Activated T-helper 17 cell treated with anti-CD3 and anti-CD28 coated beads, Interleukin-2, amount 50 U/mL, for 72 hours (primary cell): Measurements from ENCODE around the gene IST1. TPM values are rescaled to one million over a fixed set of nuclear protein-coding genes. Genes with fewer than 3 reads are reported as not detected.
"Not testable (repeated sequence)": the region's sequence is repeated elsewhere in the genome, so short reads cannot be mapped to it uniquely, and the experiment has no call there.

Experiments used
- ATAC-seq: fragments of 150-1000 bp; cut with Tn5 transposase; replicated peaks from 2 replicates; pipeline ENCODE4 v1.10.0; 2021; ENCODE audit warnings: mild to moderate bottlenecking, moderate library complexity
- H3K27ac Mint-ChIP-seq: one replicate; pipeline ENCODE4 v1.8.0; 2022; ENCODE audit warnings: mixed read lengths
- H3K27me3 Mint-ChIP-seq: one replicate; pipeline ENCODE4 v1.8.0; 2022; ENCODE audit warnings: mixed read lengths
- H3K36me3 Mint-ChIP-seq: one replicate; pipeline ENCODE4 v1.8.0; 2022; ENCODE audit warnings: low read depth, mild to moderate bottlenecking, mixed read lengths
- H3K4me1 Mint-ChIP-seq: one replicate; pipeline ENCODE4 v1.8.0; 2022; ENCODE audit warnings: mixed read lengths
- H3K4me3 Mint-ChIP-seq: one replicate; pipeline ENCODE4 v1.8.0; 2022; ENCODE audit warnings: mild to moderate bottlenecking, mixed read lengths
- H3K9me3 Mint-ChIP-seq: one replicate; pipeline ENCODE4 v1.8.0; 2022; ENCODE audit warnings: mixed read lengths
- total RNA-seq, 2 donors: library from RNA; stranded (reverse); gene quantifications; one replicate each; pipeline ENCODE4 v1.2.3, GENCODE V29; 2022

Gene IST1
- total RNA-seq, 2 donors from 2014 or later = 159 to 217 TPM

GRCh38 chr16:71894229-71894920, 956 bp upstream of the IST1 start:
- Mint-ChIP-seq H3K27me3 (no peaks in the 10 kb centered on the region), H3K36me3 (peaks cover 44% of the 10 kb centered on the region), H3K9me3 (no peaks in the 10 kb centered on the region), H3K4me1 (peaks cover 4% of the 10 kb centered on the region), H3K4me3 (peak overlapping the region; percentile 92), H3K27ac (peak overlapping the region; percentile 96)
- peak; percentile 9 for ATAC-seq

GRCh38 chr16:71895679-71896365, 491 bp downstream of the IST1 start:
- H3K27ac Mint-ChIP-seq = peak overlapping the region; percentile 96
- H3K27me3 Mint-ChIP-seq = no peaks in the 10 kb centered on the region
- peak; percentile 32 for ATAC-seq
- no peaks in the 10 kb centered on the region for H3K9me3 Mint-ChIP-seq
- H3K4me3 Mint-ChIP-seq = peak overlapping the region; percentile 92
- H3K36me3 Mint-ChIP-seq = peaks cover 51% of the 10 kb centered on the region
- peaks cover 10% of the 10 kb centered on the region for H3K4me1 Mint-ChIP-seq

GRCh38 chr16:71896764-71897368, 1.5 kb downstream of the IST1 start:
- H3K4me1 Mint-ChIP-seq = peaks cover 16% of the 10 kb centered on the region
- no peaks in the 10 kb centered on the region for H3K9me3 Mint-ChIP-seq
- ATAC-seq = no peak
- no peaks in the 10 kb centered on the region for H3K27me3 Mint-ChIP-seq
- H3K27ac Mint-ChIP-seq = peak overlapping the region; percentile 96
- H3K36me3 Mint-ChIP-seq = peaks cover 58% of the 10 kb centered on the region
- H3K4me3 Mint-ChIP-seq = peak overlapping the region; percentile 92

GRCh38 chr16:71899171-71899570, 3.8 kb downstream of the IST1 start:
- Mint-ChIP-seq H3K36me3 (peaks cover 77% of the 10 kb centered on the region), H3K27me3 (no peaks in the 10 kb centered on the region), H3K9me3 (no peaks in the 10 kb centered on the region), H3K4me1 (peaks cover 31% of the 10 kb centered on the region), H3K27ac (no peak overlapping the region), H3K4me3 (peak overlapping the region; percentile 92)
- no peak for ATAC-seq

- H3K4me1 Mint-ChIP-seq = peaks cover 33% of the 10 kb centered on the region
These were observed 7.5 kb downstream of the IST1 start for GRCh38 chr16:71902656-71903365.

GRCh38 chr16:71903608-71904007, 8.3 kb downstream of the IST1 start:
- peaks cover 36% of the 10 kb centered on the region for H3K4me1 Mint-ChIP-seq

More at GRCh38 chr16:71902656-71903365, 7.5 kb downstream of the IST1 start:
- no peak overlapping the region for H3K27ac Mint-ChIP-seq
- no peak for ATAC-seq
- no peaks in the 10 kb centered on the region for H3K27me3 Mint-ChIP-seq
- no peaks in the 10 kb centered on the region for H3K9me3 Mint-ChIP-seq
- peaks cover 74% of the 10 kb centered on the region for H3K36me3 Mint-ChIP-seq
- H3K4me3 Mint-ChIP-seq = peak overlapping the region; percentile 32

DNA sequence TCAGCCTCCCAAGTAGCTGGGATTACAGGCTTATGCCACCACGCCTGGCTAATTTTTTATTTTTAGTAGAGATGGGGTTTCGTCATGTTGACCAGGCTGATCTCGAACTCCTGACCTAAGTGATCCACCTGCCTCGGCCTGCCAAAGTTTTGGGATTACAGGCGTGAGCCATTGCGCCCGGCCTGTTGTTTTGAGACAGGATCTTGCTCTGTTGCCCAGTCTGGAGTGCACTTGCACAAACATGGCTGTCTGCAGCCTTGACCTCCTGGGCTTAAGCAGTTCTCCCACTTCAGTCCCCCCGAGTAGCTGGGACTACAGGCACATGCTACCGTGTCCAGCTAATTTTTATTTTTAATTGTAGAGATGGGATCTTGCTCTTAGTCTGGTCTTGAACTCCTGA, 8.9 kb downstream of the IST1 start:
- no peak for ATAC-seq
- Mint-ChIP-seq H3K27me3 (no peaks in the 10 kb centered on the region), H3K4me1 (peaks cover 41% of the 10 kb centered on the region), H3K36me3 (peaks cover 75% of the 10 kb centered on the region), H3K27ac (no peak overlapping the region), H3K4me3 (peak overlapping the region; percentile 12), H3K9me3 (no peaks in the 10 kb centered on the region)

More at GRCh38 chr16:71903608-71904007, 8.3 kb downstream of the IST1 start:
- ATAC-seq = no peak
- H3K27ac Mint-ChIP-seq = no peak overlapping the region
- H3K4me3 Mint-ChIP-seq = peak overlapping the region; percentile 12
- peaks cover 74% of the 10 kb centered on the region for H3K36me3 Mint-ChIP-seq
- no peaks in the 10 kb centered on the region for H3K9me3 Mint-ChIP-seq
- H3K27me3 Mint-ChIP-seq = no peaks in the 10 kb centered on the region

DNA sequence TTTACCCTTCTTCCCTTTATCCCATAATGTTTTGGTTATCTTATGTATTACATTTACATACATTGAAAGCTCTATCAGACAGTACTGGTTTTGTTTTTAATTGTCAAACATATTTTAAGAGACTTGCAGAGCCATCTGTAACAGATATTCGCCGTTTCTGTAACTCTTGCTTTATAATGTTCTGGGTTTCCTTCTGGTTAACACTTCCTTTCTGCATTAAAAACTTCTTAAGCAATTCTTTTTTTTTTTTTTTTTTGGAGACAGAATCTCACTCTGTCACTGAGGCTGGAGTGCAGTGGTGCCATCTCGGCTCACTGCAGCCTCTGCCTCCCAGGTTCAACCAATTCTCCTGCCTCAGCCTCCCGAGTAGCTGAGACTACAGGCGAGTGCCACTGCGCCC, 10.4 kb downstream of the IST1 start:
- H3K27me3 Mint-ChIP-seq, H3K9me3 Mint-ChIP-seq, ATAC-seq: not testable (repeated sequence)
- Mint-ChIP-seq H3K36me3 (peaks cover 78% of the 10 kb centered on the region), H3K4me1 (peaks cover 43% of the 10 kb centered on the region), H3K27ac (peak overlapping the region; percentile 31), H3K4me3 (peak overlapping the region; percentile 47)

GRCh38 chr16:71911121-71911520, 15.8 kb downstream of the IST1 start:
- Mint-ChIP-seq H3K4me1 (peaks cover 45% of the 10 kb centered on the region), H3K9me3 (no peaks in the 10 kb centered on the region), H3K27ac (no peak overlapping the region), H3K27me3 (no peaks in the 10 kb centered on the region), H3K4me3 (no peak overlapping the region), H3K36me3 (peaks cover 95% of the 10 kb centered on the region)
- no peak for ATAC-seq

- Mint-ChIP-seq H3K27ac (peak overlapping the region; percentile 22), H3K4me3 (peak overlapping the region; percentile 26), H3K36me3 (peaks cover 96% of the 10 kb centered on the region), H3K4me1 (peaks cover 50% of the 10 kb centered on the region), H3K9me3 (no peaks in the 10 kb centered on the region), H3K27me3 (no peaks in the 10 kb centered on the region)
- ATAC-seq = no peak
These were observed 17.4 kb downstream of the IST1 start for GRCh38 chr16:71912534-71913275.

GRCh38 chr16:71914802-71915201, 19.5 kb downstream of the IST1 start:
- ATAC-seq = no peak
- Mint-ChIP-seq H3K27ac (peak overlapping the region; percentile 76), H3K4me3 (no peak overlapping the region), H3K27me3 (no peaks in the 10 kb centered on the region), H3K9me3 (no peaks in the 10 kb centered on the region), H3K4me1 (peaks cover 43% of the 10 kb centered on the region), H3K36me3 (peaks cover 96% of the 10 kb centered on the region)

DNA sequence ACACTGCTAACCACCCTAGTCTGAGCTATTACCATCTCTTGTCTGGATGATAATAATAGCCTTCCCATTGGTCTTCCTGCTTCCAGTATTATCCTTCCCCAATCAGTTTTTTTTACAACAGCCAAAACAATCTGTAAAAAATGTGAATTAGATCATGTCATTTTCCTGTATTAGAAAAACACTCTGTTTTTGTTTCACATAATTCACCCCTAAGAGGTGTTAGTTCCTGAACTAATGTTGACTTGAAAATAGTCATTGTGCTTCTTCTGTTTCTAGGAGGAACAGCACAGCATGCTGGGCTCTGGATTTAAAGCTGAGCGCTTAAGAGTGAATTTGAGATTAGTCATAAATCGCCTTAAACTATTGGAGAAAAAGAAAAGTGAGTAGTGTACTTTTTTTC, 20.0 kb downstream of the IST1 start:
- no peak for ATAC-seq

GRCh38 chr16:71916397-71916920, 21.1 kb downstream of the IST1 start:
- ATAC-seq = no peak
- peaks cover 47% of the 10 kb centered on the region for H3K4me1 Mint-ChIP-seq
- H3K4me3 Mint-ChIP-seq = no peak overlapping the region
- H3K9me3 Mint-ChIP-seq = no peaks in the 10 kb centered on the region
- H3K36me3 Mint-ChIP-seq = peaks cover 100% of the 10 kb centered on the region
- no peaks in the 10 kb centered on the region for H3K27me3 Mint-ChIP-seq
- H3K27ac Mint-ChIP-seq = peak overlapping the region; percentile 15

More for the DNA sequence above, 20.0 kb downstream of the IST1 start:
- peak overlapping the region; percentile 33 for H3K4me3 Mint-ChIP-seq
- peaks cover 97% of the 10 kb centered on the region for H3K36me3 Mint-ChIP-seq
- peak overlapping the region; percentile 76 for H3K27ac Mint-ChIP-seq
- H3K27me3 Mint-ChIP-seq = no peaks in the 10 kb centered on the region
- H3K9me3 Mint-ChIP-seq = no peaks in the 10 kb centered on the region
- peaks cover 40% of the 10 kb centered on the region for H3K4me1 Mint-ChIP-seq
